HG03196 (cell line): ENCODE measurements around the gene ABL2.
"Not testable (repeated sequence)": the region's sequence is repeated elsewhere in the genome, so short reads cannot be mapped to it uniquely, and the experiment has no call there.

Experiments
- ATAC-seq: cut with Tn5 transposase; IDR thresholded peaks from one replicate; pipeline ENCODE4 v1.9.1; 2021; ENCODE audit not compliant: unreplicated experiment

The ABL2 gene

DNA sequence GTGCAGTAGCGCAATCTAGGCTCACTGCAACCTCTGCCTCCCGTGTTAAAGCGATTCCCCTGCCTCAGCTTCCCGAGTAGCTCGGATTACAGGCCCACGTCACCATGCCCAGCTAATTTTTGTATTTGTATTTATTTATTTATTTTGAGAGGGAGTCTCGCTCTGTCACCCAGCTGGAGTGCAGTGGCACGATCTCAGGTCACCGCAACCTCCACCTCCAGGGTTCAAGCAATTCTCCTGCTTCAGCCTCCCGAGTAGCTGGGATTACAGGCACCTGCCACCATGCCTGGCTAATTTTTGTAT is 59.1 kb downstream of the ABL2 start:
- ATAC-seq = not testable (repeated sequence)

GRCh38 chr1:179169616-179170467 is 59.6 kb downstream of the ABL2 start:
- no peak for ATAC-seq

DNA sequence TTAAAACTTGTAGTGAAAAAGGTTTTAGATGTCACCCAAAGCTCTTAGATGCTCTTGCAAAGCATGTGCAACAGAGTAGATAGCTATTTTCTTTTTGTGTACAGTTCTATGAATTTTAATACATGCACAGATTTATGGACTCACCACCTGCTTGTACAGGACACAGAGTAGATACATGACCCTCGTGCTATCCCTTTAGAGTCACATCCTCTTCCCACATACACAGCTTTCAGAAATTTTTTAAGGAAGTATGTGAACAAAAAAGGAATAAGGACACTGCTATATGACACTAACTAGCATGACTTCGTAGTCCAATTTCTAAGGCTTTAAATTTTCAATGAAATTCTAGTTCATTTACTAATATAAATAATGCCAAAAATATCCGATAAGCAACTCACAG is 60.9 kb downstream of the ABL2 start:
- ATAC-seq = no peak

GRCh38 chr1:179167955-179168354 is 61.5 kb downstream of the ABL2 start:
- no peak for ATAC-seq

- no peak for ATAC-seq
Observed at GRCh38 chr1:179167418-179167777, 62.1 kb downstream of the ABL2 start.

DNA sequence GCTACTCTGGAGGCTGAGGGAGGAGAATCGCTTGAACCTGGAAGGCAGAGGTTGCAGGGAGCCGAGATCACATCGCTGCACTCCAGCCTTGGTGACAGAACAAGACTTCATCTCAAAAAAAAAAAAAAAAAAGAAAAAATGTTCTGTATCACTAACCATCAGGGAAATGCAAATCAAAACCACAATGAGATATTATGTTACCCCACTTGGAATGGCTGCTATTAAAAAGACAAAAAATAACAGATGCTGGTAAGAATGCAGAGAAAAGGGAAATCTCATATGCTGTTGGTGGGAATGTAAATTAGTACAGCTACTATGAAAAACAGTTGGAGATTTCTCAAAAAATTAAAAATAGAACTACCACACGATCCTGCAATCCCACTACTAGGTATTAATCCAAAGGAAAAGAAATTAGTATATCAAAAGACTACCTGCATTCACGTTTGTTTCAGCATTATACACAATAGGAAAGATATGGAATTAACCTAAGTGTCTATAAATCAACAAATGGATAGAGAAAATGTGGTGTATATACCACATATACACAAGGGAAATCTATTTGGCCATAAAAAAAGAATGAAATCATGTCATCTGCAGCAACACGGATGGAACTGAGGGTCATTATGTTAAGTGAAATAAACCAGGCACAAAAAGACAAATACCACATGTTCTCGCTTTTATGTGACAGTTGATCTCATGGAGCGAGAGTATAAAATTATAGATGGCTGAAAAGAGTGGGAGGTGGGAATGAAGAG is 62.6 kb downstream of the ABL2 start:
- ATAC-seq = no peak

GRCh38 chr1:179164494-179164893 is 65.0 kb downstream of the ABL2 start:
- ATAC-seq = no peak

DNA sequence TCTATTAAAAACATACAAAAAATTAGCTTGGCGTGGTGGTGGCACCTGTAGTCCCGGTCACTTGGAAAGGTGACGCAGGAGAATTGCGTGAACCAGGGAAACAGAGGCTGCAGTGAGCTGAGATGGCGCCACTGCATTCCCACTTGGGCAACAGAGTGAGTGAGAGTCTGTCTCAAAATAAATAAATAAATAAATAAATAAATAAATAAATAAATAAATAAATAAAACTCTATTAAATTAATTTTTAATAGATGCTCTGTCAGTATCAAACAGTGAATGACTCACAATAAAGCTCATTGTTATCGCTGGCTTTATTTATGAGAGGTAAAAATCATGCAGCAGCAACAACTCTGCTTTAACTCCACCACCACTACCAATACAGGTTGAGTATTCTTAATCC is 72.8 kb downstream of the ABL2 start:
- ATAC-seq = no peak

DNA sequence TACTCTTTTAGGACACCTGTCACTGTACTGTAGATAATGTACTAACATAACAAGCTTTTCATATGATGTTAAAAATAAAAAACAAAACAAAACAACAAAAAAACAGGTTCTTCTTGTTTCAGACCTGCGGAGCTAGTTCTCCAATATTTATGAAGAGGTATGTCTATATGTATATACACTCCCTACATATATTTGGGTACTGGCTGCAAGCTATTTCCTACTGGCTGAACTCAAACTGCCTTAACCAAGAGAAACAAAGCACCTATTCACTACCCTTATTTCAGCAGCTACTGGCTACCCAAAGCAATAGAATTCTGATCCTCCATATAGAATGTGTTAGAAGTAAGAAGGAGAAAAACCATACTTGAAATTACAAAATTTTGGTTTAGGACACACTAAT is 73.5 kb downstream of the ABL2 start:
- no peak for ATAC-seq

DNA sequence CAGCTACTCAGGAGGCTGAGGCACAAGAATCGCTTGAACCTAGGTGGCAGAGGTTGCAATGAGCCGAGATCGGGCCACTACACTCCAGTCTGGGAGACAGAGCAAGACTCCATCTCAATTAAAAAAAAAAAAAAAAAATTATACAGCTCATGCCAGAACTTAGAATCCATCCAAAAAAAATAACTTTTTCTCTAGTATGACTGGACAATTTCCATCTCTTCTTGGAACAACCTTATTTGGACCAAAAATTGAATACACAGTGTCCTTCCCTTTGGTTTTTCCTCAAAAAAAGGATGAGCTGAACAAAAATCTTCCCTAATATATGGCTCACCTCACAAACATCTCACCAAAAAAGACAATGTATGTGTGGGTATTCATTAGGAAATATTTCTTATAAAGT is 73.9 kb downstream of the ABL2 start:
- ATAC-seq = no peak

- no peak for ATAC-seq
Observed at GRCh38 chr1:179154437-179154836, 75.0 kb downstream of the ABL2 start.

DNA sequence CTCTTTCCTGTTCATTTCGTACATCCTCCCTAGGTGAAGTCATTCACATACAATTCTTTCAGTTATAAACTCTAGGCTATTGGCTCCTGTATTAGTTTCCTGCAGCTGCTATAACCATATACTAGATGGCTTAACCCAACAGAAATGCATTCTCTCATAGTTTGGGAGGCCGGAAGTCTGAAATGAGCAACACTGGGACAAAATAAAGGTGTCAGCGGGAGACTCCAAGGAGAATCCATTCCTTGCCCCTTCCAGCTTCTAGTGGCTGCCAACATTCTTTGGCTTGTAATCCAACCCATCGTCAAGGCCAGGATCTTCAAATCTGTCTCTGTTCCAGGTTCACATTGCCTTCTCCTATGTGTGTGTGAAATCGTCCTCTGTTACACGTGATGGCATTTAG is 76.3 kb downstream of the ABL2 start:
- ATAC-seq = no peak

GRCh38 chr1:179151908-179152682 is 77.4 kb downstream of the ABL2 start:
- ATAC-seq = no peak

DNA sequence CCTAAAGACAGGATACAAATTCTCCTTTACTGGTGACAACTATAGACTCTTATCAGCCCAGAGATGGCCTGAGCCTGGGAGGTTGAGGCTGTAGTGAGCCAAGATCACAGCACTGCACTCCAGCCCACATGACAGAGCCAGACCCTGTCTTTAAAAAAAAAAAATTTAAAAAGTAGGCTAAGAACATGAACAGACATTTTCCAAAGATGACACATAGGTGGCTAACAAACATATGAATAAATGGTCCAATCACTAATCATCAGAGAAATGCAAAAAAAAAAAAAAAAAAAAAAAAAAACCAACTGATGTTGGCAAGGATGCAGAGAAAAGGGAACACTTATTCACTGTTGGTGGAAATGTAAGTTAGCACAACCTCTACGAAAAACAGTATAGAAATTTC is 82.6 kb downstream of the ABL2 start:
- no peak for ATAC-seq

- no peak for ATAC-seq
Observed at GRCh38 chr1:179146476-179146875, 83.0 kb downstream of the ABL2 start.

GRCh38 chr1:179145521-179145920 is 84.0 kb downstream of the ABL2 start:
- ATAC-seq = no peak

GRCh38 chr1:179144626-179145025 is 84.9 kb downstream of the ABL2 start:
- ATAC-seq = no peak

DNA sequence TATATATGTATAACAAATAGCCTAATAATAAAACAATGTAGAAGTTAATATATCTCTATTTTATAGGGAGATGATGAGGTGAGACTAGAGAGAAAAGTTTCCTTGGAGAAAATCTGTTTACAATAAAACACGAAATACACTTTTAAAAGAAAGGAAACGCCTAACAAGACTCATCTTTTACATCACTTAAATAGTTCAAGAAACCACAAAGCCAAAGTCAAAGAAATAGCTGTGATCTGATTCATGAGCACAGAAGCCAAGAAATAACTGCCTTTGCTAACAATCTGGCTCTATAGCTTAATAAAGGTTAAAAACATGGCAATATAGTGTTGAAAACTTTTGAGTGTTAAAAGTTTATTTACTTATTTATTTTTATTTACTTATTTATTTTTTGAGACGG is 86.2 kb downstream of the ABL2 start:
- ATAC-seq = no peak

GRCh38 chr1:179142889-179143299 is 86.6 kb downstream of the ABL2 start:
- ATAC-seq = no peak

- ATAC-seq = no peak
Observed at GRCh38 chr1:179141592-179142251, 87.8 kb downstream of the ABL2 start.

- ATAC-seq = not testable (repeated sequence)
Observed at GRCh38 chr1:179138755-179139154, 90.7 kb downstream of the ABL2 start.
